Panc1 (cell line): ENCODE results near the gene ARID1A. TPM values are rescaled to one million over a fixed set of nuclear protein-coding genes. Genes with fewer than 3 reads are reported as not detected.

Source experiments
- ATAC-seq: fragments of 200-7000 bp; cut with Tn5 transposase; 2 replicates; pipeline ENCODE4 v1.9.1; 2020; ENCODE audit warnings: mild to moderate bottlenecking, moderate library complexity
- BruUV-seq: library from RNA; stranded (reverse); fragments of 400-500 nt; replicated peaks from 2 replicates; lab custom pipeline; 2021; lab: Mats Ljungman, UMichigan
- CTCF ChIA-PET: fragments of 300-600 bp; sonication (Branson Sonifier 250); formaldehyde crosslinking; loops from one replicate; lab custom pipeline; 2022; ENCODE audit warnings: antibody characterized with exemption; lab: Charles Lee
- POLR2A ChIA-PET: fragments of 300-600 bp; sonication (Branson Sonifier 250); formaldehyde crosslinking; loops from one replicate; lab custom pipeline; 2022; ENCODE audit warnings: antibody characterized with exemption; lab: Charles Lee
- DNase-seq: peaks from one replicate; pipeline ENCODE4 v3.0.0-alpha.2; 2010; ENCODE audit warnings: low read depth, low spot score
- H3K27ac ChIP-seq: 2 replicates; pipeline ENCODE4 v1.5.1; 2011; ENCODE audit warnings: mild to moderate bottlenecking, low read length, inconsistent platforms
- H3K27me3 ChIP-seq: fragments of 200-500 bp; sonication (Bioruptor generic); 2 replicates; pipeline ENCODE4 v1.6.0; 2014; ENCODE audit warnings: low read length, inconsistent platforms; ENCODE audit not compliant: control insufficient read depth, insufficient read depth
- H3K36me3 ChIP-seq: fragments of 200-500 bp; sonication (Bioruptor generic); 2 replicates; pipeline ENCODE4 v1.5.1; 2014; ENCODE audit warnings: inconsistent platforms, mild to moderate bottlenecking, low read length, moderate library complexity; ENCODE audit not compliant: control insufficient read depth, insufficient read depth
- H3K4me1 ChIP-seq: 2 replicates; pipeline ENCODE4 v1.5.1; 2011; ENCODE audit warnings: inconsistent platforms, mild to moderate bottlenecking, low read length, moderate library complexity; ENCODE audit not compliant: control insufficient read depth, insufficient read depth
- H3K4me3 ChIP-seq, 2 experiments: 2 replicates each; pipeline ENCODE4 v1.5.1; 2011 to 2012; ENCODE audit warnings: low read depth in 2 of 2, low read length in 2 of 2, mild to moderate bottlenecking in 2 of 2, inconsistent platforms in 1 of 2, moderate library complexity in 1 of 2
- H3K9me3 ChIP-seq: fragments of 200-500 bp; sonication (Bioruptor generic); 2 replicates; pipeline ENCODE4 v1.5.1; 2014; ENCODE audit warnings: low read depth, mild to moderate bottlenecking, inconsistent platforms, low read length, moderate library complexity; ENCODE audit not compliant: control insufficient read depth, insufficient read depth
- CTCF ChIP-seq: fragments of 450-650 bp; IDR thresholded peaks from 2 replicates; pipeline ENCODE4 v1.5.1; 2017; ENCODE audit warnings: mild to moderate bottlenecking
- POLR2AphosphoS5 ChIP-seq: IDR thresholded peaks from 2 replicates; pipeline ENCODE4 v1.6.1; 2012; ENCODE audit warnings: mild to moderate bottlenecking, low read depth, low read length, moderate library complexity
- REST ChIP-seq, 2 experiments: IDR thresholded peaks; 2 replicates each; pipeline ENCODE4 v1.6.1; 2011 to 2012; ENCODE audit warnings: low read depth in 2 of 2, control low read depth in 1 of 2, low read length in 1 of 2, mild to moderate bottlenecking in 1 of 2, moderate library complexity in 1 of 2; ENCODE audit not compliant: insufficient read depth in 1 of 2
- SIN3A ChIP-seq: IDR thresholded peaks from 2 replicates; pipeline ENCODE4 v1.6.1; 2012; ENCODE audit warnings: low read depth, mild to moderate bottlenecking, low read length, moderate library complexity, borderline replicate concordance; ENCODE audit not compliant: insufficient read depth
- TCF7L2 ChIP-seq: IDR thresholded peaks from 2 replicates; pipeline ENCODE4 v1.6.1; 2011; ENCODE audit warnings: mild to moderate bottlenecking, low read depth, low read length, inconsistent platforms
- in situ Hi-C: cut with HindIII; loops from 2 replicates; pipeline ENCODE4 v1.10.0; 2016; ENCODE audit warnings: low sequenced_read_pairs, low pct_unique_long_range_greater_than_20kb
- intact Hi-C: fragments of 100-400 bp; cut with micrococcal nuclease; formaldehyde crosslinking; loops from one replicate; pipeline ENCODE4 v1.10.0; 2022; ENCODE audit not compliant: unreplicated experiment
- total RNA-seq: library from RNA; stranded (reverse); gene quantifications from one replicate; pipeline ENCODE4 v1.2.1, GENCODE V29; 2021; ENCODE audit not compliant: unreplicated experiment

ARID1A gene
- total RNA-seq, 1 experiment from 2014 or later: 110 TPM

- no peaks in the 10 kb centered on the region for H3K4me1 ChIP-seq
- no peak for DNase-seq
- in situ Hi-C loops (no loop called here), intact Hi-C loops (no loop called here)
- H3K4me3 ChIP-seq: no peak overlapping the region
- ChIA-PET CTCF (no interaction called here), POLR2A (no interaction called here)
- no peak overlapping the region for H3K27ac ChIP-seq
- no peaks in the 10 kb centered on the region for H3K27me3 ChIP-seq
- ATAC-seq: no peak
- peaks cover 43% of the 10 kb centered on the region for H3K36me3 ChIP-seq
- no peaks in the 10 kb centered on the region for H3K9me3 ChIP-seq
- TF ChIP-seq TCF7L2: no peak
- TF ChIP-seq SIN3A: no peak
- no peak for TF ChIP-seq POLR2AphosphoS5
- TF ChIP-seq REST (IDR thresholded peaks at IDR 0.05; ENCODE audit: insufficient read depth in 1 of 2, low read depth in 2 of 2, low read length in 1 of 2): no peak
- no peak for TF ChIP-seq CTCF
- no TSS peak for BruUV-seq
Observed at GRCh38 chr1:26733982-26734381, 38.2 kb downstream of the ARID1A start.

GRCh38 chr1:26734501-26735058 is 38.8 kb downstream of the ARID1A start:
- in situ Hi-C loops: no loop called here
- no peak for DNase-seq
- H3K27ac ChIP-seq: no peak overlapping the region
- CTCF ChIA-PET: no interaction called here
- peaks cover 47% of the 10 kb centered on the region for H3K36me3 ChIP-seq
- TF ChIP-seq SIN3A (no peak), CTCF (no peak), POLR2AphosphoS5 (no peak), REST (IDR thresholded peaks at IDR 0.05; ENCODE audit: insufficient read depth in 1 of 2, low read depth in 2 of 2, low read length in 1 of 2) (no peak), TCF7L2 (no peak)
- no peak for ATAC-seq
- POLR2A ChIA-PET: no interaction called here
- no peaks in the 10 kb centered on the region for H3K9me3 ChIP-seq
- no TSS peak for BruUV-seq
- intact Hi-C loops: no loop called here
- H3K4me3 ChIP-seq: no peak overlapping the region
- no peaks in the 10 kb centered on the region for H3K4me1 ChIP-seq
- no peaks in the 10 kb centered on the region for H3K27me3 ChIP-seq
